ENCODE data around the gene HEMK1.
A peak's percentile ranks its signal among the peaks of the same experiment; 100 is the strongest.

The HEMK1 gene

GRCh38 chr3:50542177-50543034 lies 26.9 kb upstream of the HEMK1 start:
- peak; percentile 94 for DNase-seq (ENCODE audit: low spot score)

DNA sequence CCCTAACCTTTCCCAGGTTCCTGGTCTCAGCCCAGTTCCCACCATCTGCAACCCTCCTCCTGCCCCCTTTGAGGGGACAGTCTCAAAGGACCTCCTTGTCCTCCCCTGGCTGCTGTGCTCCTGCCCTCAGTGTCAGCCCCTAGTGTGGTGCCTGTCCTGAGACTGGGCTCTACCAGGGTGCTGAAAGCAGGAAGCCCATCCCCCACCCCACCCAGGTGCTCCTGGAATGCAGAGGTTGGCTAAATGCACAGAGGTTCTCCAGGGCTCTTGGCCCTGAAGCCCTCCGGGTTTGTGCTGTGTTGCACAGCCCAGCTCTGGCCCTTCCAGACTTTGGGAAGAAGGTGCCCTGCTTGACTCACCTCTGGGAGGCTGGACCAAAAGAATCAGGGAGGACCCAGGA lies 23.5 kb upstream of the HEMK1 start:
- DNase-seq (ENCODE audit: low spot score) = no peak

DNA sequence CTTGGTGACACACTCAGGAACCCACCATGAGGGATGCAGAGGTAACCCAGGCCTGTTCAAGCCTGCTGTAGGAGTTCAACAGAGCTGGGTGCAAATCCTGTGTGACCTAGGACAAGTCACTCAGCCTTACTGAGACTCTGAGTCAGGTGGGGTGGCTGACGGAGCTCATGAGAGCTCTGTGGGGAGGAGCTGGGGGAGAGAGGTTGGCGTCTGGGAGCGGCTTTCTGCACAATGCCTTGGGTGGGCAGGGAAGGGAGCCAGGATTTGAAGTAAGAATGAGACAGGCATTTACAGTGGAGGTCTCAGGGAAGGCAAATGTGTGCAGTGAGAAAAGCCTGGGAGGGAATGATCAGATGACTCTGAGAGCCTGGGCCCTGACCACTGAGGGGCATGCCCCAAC lies 20.1 kb upstream of the HEMK1 start:
- no peak for DNase-seq (ENCODE audit: low spot score)

- peak; percentile 86 for DNase-seq (ENCODE audit: low spot score)
These were observed 19.1 kb upstream of the HEMK1 start for GRCh38 chr3:50550079-50550736.

- DNase-seq (ENCODE audit: low spot score) = no peak
These were observed 18.2 kb upstream of the HEMK1 start for GRCh38 chr3:50551054-50551659.

- DNase-seq (ENCODE audit: low spot score) = no peak
These were observed 17.5 kb upstream of the HEMK1 start for GRCh38 chr3:50551681-50552435.

DNA sequence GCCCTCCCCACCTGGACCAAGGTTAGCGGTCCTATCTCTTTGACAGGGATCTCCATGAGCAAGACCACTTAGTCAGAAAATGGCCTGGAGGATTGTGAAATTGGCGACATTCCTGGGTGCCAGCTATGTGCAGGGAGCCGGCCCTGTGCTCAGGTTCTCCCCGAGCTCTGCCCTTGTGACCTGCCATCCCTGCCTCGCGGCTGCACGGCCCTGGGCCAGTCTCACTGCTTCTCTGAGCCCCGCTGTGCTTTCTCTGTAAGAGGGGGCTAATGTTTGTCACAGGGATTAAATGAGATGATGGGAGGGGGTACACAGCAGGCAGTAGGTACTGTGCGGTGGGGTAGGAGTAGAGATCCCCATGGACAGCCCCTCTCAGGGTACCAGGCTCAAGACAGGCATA lies 16.7 kb upstream of the HEMK1 start:
- no peak for DNase-seq (ENCODE audit: low spot score)

- DNase-seq (ENCODE audit: low spot score) = no peak
These were observed 14.8 kb upstream of the HEMK1 start for GRCh38 chr3:50554553-50554952.

GRCh38 chr3:50557106-50557505 lies 12.2 kb upstream of the HEMK1 start:
- no peak for DNase-seq (ENCODE audit: low spot score)

DNA sequence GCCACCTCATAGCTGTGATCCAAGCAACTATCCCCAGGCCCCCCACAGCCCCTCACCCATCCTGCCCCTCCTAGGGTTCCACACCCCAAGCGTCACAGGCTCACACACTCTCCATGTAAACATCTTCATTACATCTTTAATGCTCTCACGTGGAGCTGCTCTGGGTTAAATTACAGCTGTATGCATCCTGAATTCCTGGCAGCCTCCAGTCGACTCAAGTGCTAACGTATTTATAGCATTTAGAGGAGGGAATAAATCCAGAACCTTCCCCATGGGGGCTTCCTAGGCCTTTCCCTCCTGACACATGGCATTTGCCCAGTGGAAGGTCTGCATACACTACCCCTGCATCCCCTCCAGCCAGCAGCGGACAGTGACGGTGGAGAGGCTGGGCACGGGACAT lies 11.4 kb upstream of the HEMK1 start:
- DNase-seq (ENCODE audit: low spot score) = no peak

DNA sequence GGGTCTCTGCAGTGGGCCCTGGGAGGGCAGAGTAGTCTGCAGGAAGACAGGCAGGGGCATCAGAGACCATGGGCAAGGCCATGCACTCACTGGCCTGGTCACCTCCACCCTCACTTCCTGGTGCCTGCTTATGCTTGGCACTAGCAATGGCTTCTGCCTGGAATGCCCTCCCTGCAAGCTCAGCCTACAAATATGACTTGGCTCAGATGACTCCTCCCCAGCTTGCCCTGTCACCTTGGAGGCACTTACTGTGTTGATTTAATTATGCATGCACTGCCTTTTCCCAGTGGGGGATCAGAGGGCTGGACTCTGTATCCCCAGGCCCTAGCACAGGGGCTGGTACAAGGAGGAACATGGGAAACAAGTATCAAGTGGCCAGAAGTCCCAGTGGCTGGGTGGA lies 9.6 kb upstream of the HEMK1 start:
- DNase-seq (ENCODE audit: low spot score) = no peak

- no peak for DNase-seq (ENCODE audit: low spot score)
These were observed 6.5 kb upstream of the HEMK1 start for GRCh38 chr3:50562861-50563260.

DNA sequence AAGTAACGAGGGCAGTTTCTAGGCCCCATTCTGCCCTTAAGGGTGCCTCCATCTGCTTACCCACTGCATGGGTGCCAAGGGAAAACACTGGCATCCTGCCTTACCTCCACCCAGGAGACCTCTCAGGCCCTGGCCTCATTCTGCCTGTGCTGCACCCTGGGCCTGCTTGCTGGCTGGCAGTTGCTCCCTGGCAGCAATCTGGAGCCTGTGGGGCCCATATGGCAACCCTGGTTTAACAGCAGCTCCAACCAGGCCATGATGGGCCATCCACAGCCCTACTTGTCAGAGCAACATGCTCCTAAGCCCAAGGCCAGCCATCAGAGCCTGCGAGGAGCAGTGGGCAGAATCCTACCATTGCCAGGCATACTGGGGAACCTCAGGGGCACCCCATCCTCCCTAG lies 5.5 kb upstream of the HEMK1 start:
- DNase-seq (ENCODE audit: low spot score) = no peak

DNA sequence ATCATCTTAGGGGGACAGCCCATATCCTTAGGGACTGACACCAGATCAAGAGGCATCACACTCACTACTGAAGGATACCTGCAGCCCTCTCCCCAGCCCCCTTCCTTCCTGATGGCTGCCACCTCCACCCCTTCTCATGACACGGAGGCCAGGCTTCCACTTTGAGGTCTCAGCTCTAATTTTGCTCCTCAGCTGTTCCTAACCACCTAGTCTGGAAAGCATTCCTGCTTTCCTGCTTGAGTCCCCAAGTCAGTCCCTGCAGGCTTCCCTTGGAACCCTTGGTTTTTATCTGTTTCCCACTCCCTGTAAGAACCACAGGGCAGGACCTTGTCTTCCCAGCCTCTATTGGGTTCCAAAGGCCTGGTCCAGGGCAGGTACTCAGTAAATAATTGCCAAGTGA lies 5.0 kb upstream of the HEMK1 start:
- no peak for DNase-seq (ENCODE audit: low spot score)

DNA sequence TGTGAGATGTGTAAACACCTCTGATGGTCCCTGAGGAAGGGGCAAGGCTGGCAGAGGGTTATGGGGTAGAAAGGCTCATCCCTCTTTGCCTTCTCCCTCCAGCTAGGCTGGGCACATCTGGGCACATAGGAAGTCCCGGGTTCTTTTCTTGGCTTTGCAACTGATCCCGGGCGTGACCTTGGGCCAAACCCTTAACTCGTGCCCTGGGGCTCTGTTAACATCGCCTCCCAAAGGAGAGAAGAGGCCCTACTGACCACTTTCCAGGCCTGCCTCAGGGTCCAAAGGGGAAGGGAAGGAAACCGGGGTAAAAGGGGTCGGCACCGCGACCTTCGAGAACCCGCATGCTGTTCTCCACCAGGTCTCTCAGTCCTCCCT lies 2.3 kb upstream of the HEMK1 start:
- no peak for DNase-seq (ENCODE audit: low spot score)

- peak; percentile 98 for DNase-seq (ENCODE audit: low spot score)
These were observed 1.7 kb upstream of the HEMK1 start, which contains the start of gene C3orf18 for GRCh38 chr3:50567386-50568167. C3orf18 (minus strand) TSS chr3:50567747; CDS start chr3:50565699, 2,048 bp downstream.

DNA sequence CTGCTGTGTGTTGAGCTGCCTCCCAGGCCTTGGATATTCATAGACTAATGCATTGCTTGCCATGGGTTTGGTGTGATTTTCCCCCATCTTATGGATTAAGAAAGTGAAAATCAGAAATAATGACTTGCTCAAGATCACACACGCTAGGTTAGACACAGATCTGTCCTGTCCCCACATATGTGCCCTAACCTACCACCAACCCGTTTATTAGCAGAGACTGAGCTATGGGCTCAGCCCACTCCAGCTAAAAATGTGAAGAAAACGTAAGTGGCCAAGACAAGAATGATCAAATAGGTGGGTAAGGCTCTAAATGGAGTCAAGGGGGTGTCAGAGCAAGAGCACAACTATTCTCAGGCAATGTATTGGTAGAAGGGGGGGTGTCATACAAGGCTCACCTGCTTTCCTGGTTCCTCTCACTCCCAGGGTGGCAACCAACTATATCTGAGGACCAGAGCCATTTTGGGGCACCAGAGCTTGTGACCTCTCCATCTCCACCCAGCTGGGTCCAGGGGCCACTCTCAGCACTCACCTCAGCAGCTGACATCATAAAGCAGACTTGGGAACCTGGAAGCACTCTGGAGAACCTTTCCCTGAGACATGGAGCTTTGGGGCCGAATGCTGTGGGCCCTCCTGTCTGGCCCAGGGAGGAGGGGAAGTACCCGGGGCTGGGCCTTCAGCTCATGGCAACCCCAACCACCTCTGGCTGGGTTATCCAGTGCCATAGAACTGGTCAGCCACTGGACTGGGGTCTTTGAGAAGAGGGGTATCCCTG lies 1.4 kb downstream of the HEMK1 start:
- DNase-seq (ENCODE audit: low spot score) = no peak

GRCh38 chr3:50571486-50571885 lies 2.2 kb downstream of the HEMK1 start:
- no peak for DNase-seq (ENCODE audit: low spot score)

- peak; percentile 79 for DNase-seq (ENCODE audit: low spot score)
These were observed 2.8 kb downstream of the HEMK1 start for GRCh38 chr3:50572158-50572557.

DNA sequence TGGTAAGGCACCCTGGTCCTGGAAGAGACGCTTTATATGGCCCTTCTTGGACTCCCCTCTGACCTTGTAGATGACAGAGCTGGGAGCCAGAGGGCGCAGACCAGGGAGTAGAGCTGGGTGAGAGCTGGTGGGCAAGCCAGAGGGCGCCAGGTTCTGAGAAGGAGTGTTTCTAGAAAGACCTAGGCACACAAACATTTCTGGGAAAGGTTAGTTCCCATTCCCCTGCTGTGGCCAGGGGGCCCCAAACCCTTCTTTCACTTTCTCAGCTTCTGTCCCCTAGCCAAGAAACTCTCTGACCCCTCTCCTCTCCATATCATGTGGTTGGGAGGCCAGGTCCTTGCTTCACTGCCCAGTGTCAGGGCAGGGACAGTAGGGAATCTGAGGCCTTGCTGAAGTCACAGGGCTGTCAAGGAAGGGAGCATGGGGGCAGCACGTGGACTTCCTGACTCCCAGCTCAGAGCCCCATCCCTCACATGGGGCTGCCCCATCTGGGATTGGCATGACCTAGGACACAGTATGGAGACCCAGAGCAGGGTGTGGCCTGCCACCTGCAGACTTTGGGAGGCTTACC lies 3.6 kb downstream of the HEMK1 start:
- DNase-seq (ENCODE audit: low spot score) = no peak

All from iPS-NIHi11 (cell line).